IPS-NIHi7 (cell line): Measurements from ENCODE around the gene JMJD1C.
"Not testable (repeated sequence)": the region's sequence is repeated elsewhere in the genome, so short reads cannot be mapped to it uniquely, and the experiment has no call there.

ENCODE experiments used
- DNase-seq: peaks from one replicate; pipeline ENCODE4 v3.0.0; 2012; ENCODE audit warnings: mixed read lengths; ENCODE audit errors: extremely low spot score

JMJD1C gene

GRCh38 chr10:63465293-63466143 lies at the start of gene JMJD1C:
Gene JMJD1C, minus strand, starts transcription at chr10:63465977. Its CDS starts 315 bp downstream, at chr10:63465662.
- DNase-seq = peak; percentile 88

GRCh38 chr10:63515002-63515763 lies 49.4 kb upstream of the JMJD1C start:
- peak; percentile 80 for DNase-seq

GRCh38 chr10:63506554-63506953 lies 40.8 kb upstream of the JMJD1C start:
- DNase-seq = no peak

GRCh38 chr10:63505562-63505961 lies 39.8 kb upstream of the JMJD1C start:
- DNase-seq = no peak

GRCh38 chr10:63504145-63504881 lies 38.5 kb upstream of the JMJD1C start:
- peak; percentile 54 for DNase-seq

GRCh38 chr10:63503395-63503794 lies 37.6 kb upstream of the JMJD1C start:
- DNase-seq = no peak

- no peak for DNase-seq
Observed at GRCh38 chr10:63502832-63503231, 37.1 kb upstream of the JMJD1C start.

- no peak for DNase-seq
Observed at GRCh38 chr10:63501954-63502353, 36.2 kb upstream of the JMJD1C start.

- DNase-seq = not testable (repeated sequence)
Observed at GRCh38 chr10:63500551-63500950, 34.8 kb upstream of the JMJD1C start.

GRCh38 chr10:63498665-63499064 lies 32.9 kb upstream of the JMJD1C start:
- no peak for DNase-seq

GRCh38 chr10:63497321-63497720 lies 31.5 kb upstream of the JMJD1C start:
- DNase-seq = no peak

- DNase-seq = no peak
Observed at GRCh38 chr10:63496561-63496960, 30.8 kb upstream of the JMJD1C start.

GRCh38 chr10:63494951-63495350 lies 29.2 kb upstream of the JMJD1C start:
- no peak for DNase-seq

GRCh38 chr10:63493004-63493403 lies 27.2 kb upstream of the JMJD1C start:
- DNase-seq = no peak

- not testable (repeated sequence) for DNase-seq
Observed at GRCh38 chr10:63492317-63492690, 26.5 kb upstream of the JMJD1C start.

GRCh38 chr10:63491588-63492316 lies 26.0 kb upstream of the JMJD1C start:
- DNase-seq = peak; percentile 8

- DNase-seq = no peak
Observed at GRCh38 chr10:63489838-63490237, 24.1 kb upstream of the JMJD1C start.

- no peak for DNase-seq
Observed at GRCh38 chr10:63487990-63488389, 22.2 kb upstream of the JMJD1C start.

GRCh38 chr10:63483983-63484382 lies 18.2 kb upstream of the JMJD1C start:
- no peak for DNase-seq

- no peak for DNase-seq
Observed at GRCh38 chr10:63481815-63482421, 16.1 kb upstream of the JMJD1C start.

- DNase-seq = no peak
Observed at GRCh38 chr10:63480237-63480636, 14.5 kb upstream of the JMJD1C start.
